ENCODE results near the gene GIPR.

GIPR gene

DNA sequence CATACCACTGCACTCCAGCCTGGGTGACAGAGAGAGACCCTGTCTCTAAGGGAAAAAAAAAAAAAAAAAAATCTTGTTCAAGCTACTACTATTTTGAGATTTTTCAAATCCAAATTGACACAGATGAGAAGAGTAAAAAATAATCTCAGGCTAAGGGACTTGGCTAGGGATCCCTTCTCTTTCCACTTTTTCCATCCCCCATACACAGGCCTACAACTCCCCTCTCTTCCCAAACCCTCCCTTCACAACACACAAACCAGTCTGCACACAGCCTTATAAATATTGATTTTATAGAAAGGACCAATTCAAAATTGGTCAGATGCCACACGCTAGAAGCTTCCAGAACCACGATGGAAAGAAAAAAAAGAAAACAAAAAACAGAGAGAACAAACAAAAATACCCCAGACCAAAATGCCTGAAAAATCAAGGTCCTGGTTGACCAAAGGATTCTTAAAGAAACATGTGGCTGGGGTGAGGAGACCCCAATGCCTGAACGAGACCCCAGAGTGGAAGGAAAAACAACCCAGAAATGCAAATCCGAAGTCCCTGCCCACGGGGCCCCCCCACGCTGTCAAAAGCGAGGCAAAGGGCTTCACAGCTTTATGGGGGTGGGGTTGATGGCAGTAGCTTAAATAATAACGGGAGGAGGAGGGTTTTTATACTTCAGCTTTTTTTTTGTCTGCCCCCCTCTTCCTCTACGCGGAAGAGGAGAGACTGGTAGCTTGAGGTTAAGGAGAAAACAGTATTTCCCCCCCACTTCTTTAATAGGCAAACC lies 42.5 kb downstream of the GIPR start:
- no peak overlapping the region for H3K9ac ChIP-seq (ENCODE audit: low read length)

GRCh38 chr19:45711851-45712698 lies 44.1 kb downstream of the GIPR start:
- no peak overlapping the region for H3K9ac ChIP-seq (ENCODE audit: low read length)
- H2BK5ac ChIP-seq (ENCODE audit: low read depth, low read length, poor library complexity, severe bottlenecking) = no peak overlapping the region
- H3K79me1 ChIP-seq (replicated peaks; ENCODE audit: low read length, poor library complexity, severe bottlenecking) = peaks cover 28% of the 10 kb centered on the region
- H3K36me3 ChIP-seq (ENCODE audit: control insufficient read depth in 1 of 2, insufficient read depth in 2 of 2, low read depth in 1 of 2, low read length in 2 of 2) = peaks cover 26 to 33% of the 10 kb centered on the region in 2 experiments
- H4K8ac ChIP-seq (ENCODE audit: low read length) = peak overlapping the region; percentile 7
- H2BK120ac ChIP-seq (ENCODE audit: low read depth, low read length) = no peak overlapping the region
- H3K27me3 ChIP-seq (ENCODE audit: control insufficient read depth in 1 of 2, insufficient read depth in 1 of 2, low read length in 2 of 2) = no peaks in the 10 kb centered on the region
- 97% methylated on average over 72 of the region's 76 CpGs for WGBS
- H3K4me1 ChIP-seq (ENCODE audit: control insufficient read depth, insufficient read depth, low read depth, low read length) = peaks cover 5% of the 10 kb centered on the region
- no peaks in the 10 kb centered on the region for H3K9me3 ChIP-seq (ENCODE audit: control insufficient read depth, low read length)
- H2AK5ac ChIP-seq (ENCODE audit: low read length, severe bottlenecking) = no peak overlapping the region
- no peak overlapping the region for H3K23ac ChIP-seq (ENCODE audit: low read length in 2 of 2)
- no peak overlapping the region for H3K4ac ChIP-seq (ENCODE audit: low read depth in 1 of 2, low read length in 2 of 2)
- no peak overlapping the region for H3K14ac ChIP-seq (ENCODE audit: low read length in 2 of 2)
- no peak overlapping the region for H3K27ac ChIP-seq (ENCODE audit: low read length, poor library complexity, severe bottlenecking)
- H2AFZ ChIP-seq (ENCODE audit: low read depth, low read length) = no peak overlapping the region
- no peak overlapping the region for H4K91ac ChIP-seq (ENCODE audit: low read length)
- H3K4me2 ChIP-seq (ENCODE audit: low read length, poor library complexity, severe bottlenecking) = no peak overlapping the region
- no peak for DNase-seq
- no peak overlapping the region for H2BK15ac ChIP-seq (ENCODE audit: low read depth, poor library complexity, severe bottlenecking)
- no peak overlapping the region for H3K4me3 ChIP-seq (ENCODE audit: insufficient read depth in 1 of 2, low read depth in 1 of 2, low read length in 2 of 2)
- no peak overlapping the region for H3K18ac ChIP-seq (ENCODE audit: low read depth in 1 of 2, low read length in 2 of 2)
- no peak overlapping the region for H2BK12ac ChIP-seq (ENCODE audit: low read length in 2 of 2)

More for the DNA sequence above, 42.5 kb downstream of the GIPR start:
- Histone ChIP-seq H2BK15ac (ENCODE audit: low read depth, poor library complexity, severe bottlenecking) (no peak overlapping the region), H3K4ac (ENCODE audit: low read depth in 1 of 2, low read length in 2 of 2) (no peak overlapping the region), H3K14ac (ENCODE audit: low read length in 2 of 2) (no peak overlapping the region), H3K4me3 (ENCODE audit: insufficient read depth in 1 of 2, low read depth in 1 of 2, low read length in 2 of 2) (no peak overlapping the region), H3K27ac (ENCODE audit: low read length, poor library complexity, severe bottlenecking) (no peak overlapping the region), H4K91ac (ENCODE audit: low read length) (no peak overlapping the region), H3K27me3 (ENCODE audit: control insufficient read depth in 1 of 2, insufficient read depth in 1 of 2, low read length in 2 of 2) (no peaks in the 10 kb centered on the region), H2AK5ac (ENCODE audit: low read length, severe bottlenecking) (no peak overlapping the region), H4K8ac (ENCODE audit: low read length) (no peak overlapping the region), H3K36me3 (ENCODE audit: control insufficient read depth in 1 of 2, insufficient read depth in 2 of 2, low read depth in 1 of 2, low read length in 2 of 2) (peaks cover 26 to 33% of the 10 kb centered on the region in 2 experiments), H2BK12ac (ENCODE audit: low read length in 2 of 2) (no peak overlapping the region), H3K4me2 (ENCODE audit: low read length, poor library complexity, severe bottlenecking) (no peak overlapping the region), H3K4me1 (ENCODE audit: control insufficient read depth, insufficient read depth, low read depth, low read length) (peaks cover 5% of the 10 kb centered on the region), H2BK5ac (ENCODE audit: low read depth, low read length, poor library complexity, severe bottlenecking) (no peak overlapping the region), H3K79me1 (replicated peaks; ENCODE audit: low read length, poor library complexity, severe bottlenecking) (peaks cover 23% of the 10 kb centered on the region), H2AFZ (ENCODE audit: low read depth, low read length) (no peak overlapping the region), H3K18ac (ENCODE audit: low read depth in 1 of 2, low read length in 2 of 2) (no peak overlapping the region), H2BK120ac (ENCODE audit: low read depth, low read length) (no peak overlapping the region), H3K23ac (ENCODE audit: low read length in 2 of 2) (no peak overlapping the region), H3K9me3 (ENCODE audit: control insufficient read depth, low read length) (no peaks in the 10 kb centered on the region)
- WGBS = 98% methylated on average over 7 of the region's 10 CpGs
- DNase-seq = no peak

- no peak overlapping the region for H3K23ac ChIP-seq (ENCODE audit: low read length in 2 of 2)
- H3K14ac ChIP-seq (ENCODE audit: low read length in 2 of 2) = no peak overlapping the region
- no peaks in the 10 kb centered on the region for H3K27me3 ChIP-seq (ENCODE audit: control insufficient read depth in 1 of 2, insufficient read depth in 1 of 2, low read length in 2 of 2)
- H3K9me3 ChIP-seq (ENCODE audit: control insufficient read depth, low read length) = no peaks in the 10 kb centered on the region
- no peak overlapping the region for H2BK5ac ChIP-seq (ENCODE audit: low read depth, low read length, poor library complexity, severe bottlenecking)
- H2BK15ac ChIP-seq (ENCODE audit: low read depth, poor library complexity, severe bottlenecking) = no peak overlapping the region
- no peak for DNase-seq
- H3K4ac ChIP-seq (ENCODE audit: low read depth in 1 of 2, low read length in 2 of 2) = no peak overlapping the region
- no peak overlapping the region for H3K27ac ChIP-seq (ENCODE audit: low read length, poor library complexity, severe bottlenecking)
- H3K36me3 ChIP-seq (ENCODE audit: control insufficient read depth in 1 of 2, insufficient read depth in 2 of 2, low read depth in 1 of 2, low read length in 2 of 2) = peaks cover 26 to 33% of the 10 kb centered on the region in 2 experiments
- H2BK12ac ChIP-seq (ENCODE audit: low read length in 2 of 2) = no peak overlapping the region
- H2AK5ac ChIP-seq (ENCODE audit: low read length, severe bottlenecking) = no peak overlapping the region
- H4K8ac ChIP-seq (ENCODE audit: low read length) = peak overlapping the region; percentile 29
- no peak overlapping the region for H3K9ac ChIP-seq (ENCODE audit: low read length)
- H2AFZ ChIP-seq (ENCODE audit: low read depth, low read length) = no peak overlapping the region
- H3K18ac ChIP-seq (ENCODE audit: low read depth in 1 of 2, low read length in 2 of 2) = no peak overlapping the region
- 95% methylated on average over 25 of the region's 25 CpGs for WGBS
- H2BK120ac ChIP-seq (ENCODE audit: low read depth, low read length) = no peak overlapping the region
- no peak overlapping the region for H4K91ac ChIP-seq (ENCODE audit: low read length)
- peaks cover 3% of the 10 kb centered on the region for H3K4me1 ChIP-seq (ENCODE audit: control insufficient read depth, insufficient read depth, low read depth, low read length)
- H3K4me3 ChIP-seq (ENCODE audit: insufficient read depth in 1 of 2, low read depth in 1 of 2, low read length in 2 of 2) = no peak overlapping the region
- peaks cover 28% of the 10 kb centered on the region for H3K79me1 ChIP-seq (replicated peaks; ENCODE audit: low read length, poor library complexity, severe bottlenecking)
- H3K4me2 ChIP-seq (ENCODE audit: low read length, poor library complexity, severe bottlenecking) = no peak overlapping the region
Observed at GRCh38 chr19:45712699-45713067, 44.7 kb downstream of the GIPR start.

- H3K23ac ChIP-seq (ENCODE audit: low read length in 2 of 2) = no peak overlapping the region
- no peak overlapping the region for H3K27ac ChIP-seq (ENCODE audit: low read length, poor library complexity, severe bottlenecking)
- H3K36me3 ChIP-seq (ENCODE audit: control insufficient read depth in 1 of 2, insufficient read depth in 2 of 2, low read depth in 1 of 2, low read length in 2 of 2) = peaks cover 26 to 32% of the 10 kb centered on the region in 2 experiments
- no peaks in the 10 kb centered on the region for H3K9me3 ChIP-seq (ENCODE audit: control insufficient read depth, low read length)
- no peak overlapping the region for H2AK5ac ChIP-seq (ENCODE audit: low read length, severe bottlenecking)
- peak overlapping the region; percentile 65 for H2BK15ac ChIP-seq (ENCODE audit: low read depth, poor library complexity, severe bottlenecking)
- H4K8ac ChIP-seq (ENCODE audit: low read length) = no peak overlapping the region
- H4K91ac ChIP-seq (ENCODE audit: low read length) = no peak overlapping the region
- no peak overlapping the region for H3K9ac ChIP-seq (ENCODE audit: low read length)
- no peak overlapping the region for H2AFZ ChIP-seq (ENCODE audit: low read depth, low read length)
- no peak overlapping the region for H3K18ac ChIP-seq (ENCODE audit: low read depth in 1 of 2, low read length in 2 of 2)
- no peak for DNase-seq
- H3K4me3 ChIP-seq (ENCODE audit: insufficient read depth in 1 of 2, low read depth in 1 of 2, low read length in 2 of 2) = no peak overlapping the region
- no peak overlapping the region for H3K14ac ChIP-seq (ENCODE audit: low read length in 2 of 2)
- H2BK5ac ChIP-seq (ENCODE audit: low read depth, low read length, poor library complexity, severe bottlenecking) = no peak overlapping the region
- H3K79me1 ChIP-seq (replicated peaks; ENCODE audit: low read length, poor library complexity, severe bottlenecking) = peaks cover 30% of the 10 kb centered on the region
- 98% methylated on average over 14 of the region's 15 CpGs for WGBS
- H3K4ac ChIP-seq (ENCODE audit: low read depth in 1 of 2, low read length in 2 of 2) = no peak overlapping the region
- H2BK12ac ChIP-seq (ENCODE audit: low read length in 2 of 2) = no peak overlapping the region
- H3K4me2 ChIP-seq (ENCODE audit: low read length, poor library complexity, severe bottlenecking) = no peak overlapping the region
- H3K4me1 ChIP-seq (ENCODE audit: control insufficient read depth, insufficient read depth, low read depth, low read length) = peaks cover 6% of the 10 kb centered on the region
- H2BK120ac ChIP-seq (ENCODE audit: low read depth, low read length) = no peak overlapping the region
- H3K27me3 ChIP-seq (ENCODE audit: control insufficient read depth in 1 of 2, insufficient read depth in 1 of 2, low read length in 2 of 2) = no peaks in the 10 kb centered on the region
Observed at GRCh38 chr19:45713141-45713540, 45.1 kb downstream of the GIPR start.
